GM23338 (cell line): ENCODE results near the gene HOXA9. TPM values are rescaled to one million over a fixed set of nuclear protein-coding genes. Genes with fewer than 3 reads are reported as not detected.
A peak's percentile ranks its signal among the peaks of the same experiment; 100 is the strongest.

Source experiments
- ATAC-seq: fragments of 200-7000 bp; cut with Tn5 transposase; 3 replicates; pipeline ENCODE4 v1.9.1; 2020
- DNase-seq: peaks from one replicate; pipeline ENCODE4 v3.0.0-alpha.2; 2015; ENCODE audit warnings: low spot score
- H2AFZ ChIP-seq: fragments of 200-600 bp; sonication (generic); 2 replicates; pipeline ENCODE4 v1.8.0; 2016; ENCODE audit warnings: antibody characterized with exemption, mild to moderate bottlenecking, moderate library complexity
- H3F3A ChIP-seq: fragments of 200-600 bp; sonication (generic); replicated peaks from 2 replicates; pipeline ENCODE4 v1.8.0; 2017; ENCODE audit warnings: antibody characterized with exemption, mixed run types, low read depth
- H3K27ac ChIP-seq: fragments of 200-600 bp; sonication (generic); 2 replicates; pipeline ENCODE4 v1.6.1; 2016; ENCODE audit warnings: low read depth
- H3K27me3 ChIP-seq: fragments of 200-600 bp; sonication (generic); 2 replicates; pipeline ENCODE4 v1.8.0; 2016; ENCODE audit warnings: mild to moderate bottlenecking, mixed run types, moderate library complexity; ENCODE audit not compliant: insufficient read depth
- H3K36me3 ChIP-seq: fragments of 200-600 bp; sonication (generic); 2 replicates; pipeline ENCODE4 v1.8.0; 2016; ENCODE audit warnings: mild to moderate bottlenecking; ENCODE audit not compliant: insufficient read depth
- H3K4me1 ChIP-seq: fragments of 200-600 bp; sonication (generic); 2 replicates; pipeline ENCODE4 v1.8.0; 2016; ENCODE audit warnings: mild to moderate bottlenecking, moderate library complexity; ENCODE audit not compliant: insufficient read depth
- H3K4me2 ChIP-seq: fragments of 200-600 bp; sonication (generic); 2 replicates; pipeline ENCODE4 v1.7.1; 2017; ENCODE audit warnings: mixed run types
- H3K4me3 ChIP-seq: fragments of 200-600 bp; sonication (generic); 2 replicates; pipeline ENCODE4 v1.6.1; 2016; ENCODE audit warnings: mixed run types
- H3K79me2 ChIP-seq: fragments of 200-600 bp; sonication (generic); replicated peaks from 2 replicates; pipeline ENCODE4 v1.8.0; 2017; ENCODE audit warnings: mild to moderate bottlenecking; ENCODE audit not compliant: insufficient read depth
- H3K9me2 ChIP-seq: fragments of 200-600 bp; sonication (generic); 2 replicates; pipeline ENCODE4 v1.8.0; 2017; ENCODE audit not compliant: insufficient read depth
- H4K20me1 ChIP-seq: fragments of 200-600 bp; sonication (generic); replicated peaks from 2 replicates; pipeline ENCODE4 v1.8.0; 2017; ENCODE audit warnings: mild to moderate bottlenecking; ENCODE audit not compliant: insufficient read depth
- H3K27ac Mint-ChIP-seq: 2 replicates; pipeline ENCODE4 v1.8.0; 2020; ENCODE audit warnings: inconsistent platforms, mild to moderate bottlenecking, moderate library complexity, mixed read lengths
- H3K27me3 Mint-ChIP-seq: 3 replicates; pipeline ENCODE4 v1.8.0; 2022; ENCODE audit warnings: low read depth, mild to moderate bottlenecking, moderate library complexity, mixed read lengths, inconsistent platforms; ENCODE audit not compliant: insufficient read depth, poor library complexity
- H3K36me3 Mint-ChIP-seq: 3 replicates; pipeline ENCODE4 v1.8.0; 2021; ENCODE audit warnings: low read depth, mild to moderate bottlenecking, inconsistent platforms, moderate library complexity, mixed read lengths
- H3K4me1 Mint-ChIP-seq: 3 replicates; pipeline ENCODE4 v1.8.0; 2020; ENCODE audit warnings: mild to moderate bottlenecking, inconsistent platforms, mixed read lengths
- H3K4me3 Mint-ChIP-seq: 3 replicates; pipeline ENCODE4 v1.8.0; 2021; ENCODE audit warnings: moderate library complexity, mild to moderate bottlenecking, inconsistent platforms, mixed read lengths
- H3K9me3 Mint-ChIP-seq: 3 replicates; pipeline ENCODE4 v1.8.0; 2020; ENCODE audit warnings: moderate library complexity, mild to moderate bottlenecking, inconsistent platforms, mixed read lengths
- CTCF ChIP-seq, 2 experiments: fragments of 200-600 bp in 1 of 2; sonication (generic) in 1 of 2; conservative IDR thresholded peaks; 2 replicates each; pipeline versions ENCODE4 v1.5.1 to v1.6.1; 2016 to 2017; ENCODE audit warnings: antibody characterized with exemption in 2 of 2, low read depth in 2 of 2, mild to moderate bottlenecking in 2 of 2, moderate library complexity in 1 of 2
- ETS1 ChIP-seq: IDR thresholded peaks from 2 replicates; pipeline ENCODE4 v1.6.1; 2016; ENCODE audit warnings: antibody characterized with exemption
- EZH2 ChIP-seq: fragments of 200-600 bp; sonication (generic); IDR thresholded peaks from one replicate; pipeline ENCODE4 v1.8.0; 2017; ENCODE audit warnings: antibody characterized with exemption, mild to moderate bottlenecking, low read depth; ENCODE audit not compliant: unreplicated experiment
- EZH2phosphoT487 ChIP-seq: fragments of 200-600 bp; sonication (generic); IDR thresholded peaks from one replicate; pipeline ENCODE4 v1.8.1; 2018; ENCODE audit warnings: antibody characterized with exemption; ENCODE audit not compliant: unreplicated experiment
- JUNB ChIP-seq: IDR thresholded peaks from one replicate; pipeline ENCODE4 v1.6.1; 2016; ENCODE audit warnings: antibody characterized with exemption; ENCODE audit not compliant: unreplicated experiment
- NANOG ChIP-seq: IDR thresholded peaks from 2 replicates; pipeline ENCODE4 v1.6.1; 2016; ENCODE audit warnings: antibody characterized with exemption, borderline replicate concordance
- POLR2AphosphoS5 ChIP-seq: IDR thresholded peaks from 2 replicates; pipeline ENCODE4 v1.6.1; 2016; ENCODE audit warnings: antibody characterized with exemption, low read depth
- STAT1 ChIP-seq: IDR thresholded peaks from one replicate; pipeline ENCODE4 v1.6.1; 2016; ENCODE audit warnings: antibody characterized with exemption; ENCODE audit not compliant: unreplicated experiment
- ZNF114 ChIP-seq: fragments of 250-450 bp; sonication (Bioruptor Pico); IDR thresholded peaks from 2 replicates; pipeline ENCODE4 v1.5.0; 2020; ENCODE audit warnings: mild to moderate bottlenecking, moderate library complexity
- ZNF331 ChIP-seq: fragments of 250-450 bp; sonication (Bioruptor Pico); IDR thresholded peaks from 2 replicates; pipeline ENCODE4 v1.5.0; 2020; ENCODE audit warnings: low read depth, mild to moderate bottlenecking, moderate library complexity
- ZNF462 ChIP-seq: fragments of 250-450 bp; sonication (Bioruptor Pico); IDR thresholded peaks from 2 replicates; pipeline ENCODE4 v1.5.0; 2020; ENCODE audit warnings: mild to moderate bottlenecking, moderate library complexity
- polyA plus RNA-seq: library from polyadenylated mRNA; unstranded; fragments of >200 nt; fragmentation: Nextera tagmentation; extraction: Ambion mirVana; gene quantifications from 2 replicates; pipeline ENCODE4 v1.2.1, GENCODE V29; 2016
- total RNA-seq: library from RNA; depleted of rRNA; stranded (reverse); fragments of >200 nt; shearing (Covaris generic); gene quantifications from 2 replicates; pipeline ENCODE4 v1.2.3, GENCODE V29; 2014

The HOXA9 gene
- total and polyA plus RNA-seq, 2 experiments from 2014 or later, result not detected

- peak overlapping the region; percentile 64 for H3K4me3 ChIP-seq
- no peaks in the 10 kb centered on the region; the same call in 1 of the 2 replicates for H3K36me3 ChIP-seq
- no peak overlapping the region for H3K27ac ChIP-seq
- H2AFZ ChIP-seq, result no peak overlapping the region
- Mint-ChIP-seq H3K9me3 (peaks cover 10% of the 10 kb centered on the region; the same call in 2 of the 3 replicates), H3K36me3 (no peaks in the 10 kb centered on the region; the same call in 2 of the 3 replicates), H3K27me3 (peaks cover 99% of the 10 kb centered on the region), H3K4me1 (peaks cover 12% of the 10 kb centered on the region), H3K4me3 (0 out of 3 replicates have a peak overlapping the region, but pooled peaks have one; percentile 24), H3K27ac (no peak overlapping the region)
- TF ChIP-seq NANOG, result no peak
- TF ChIP-seq EZH2, result peak; percentile 35
- TF ChIP-seq CTCF (conservative IDR thresholded peaks at IDR 0.05; ENCODE audit: low read depth in 2 of 2), result no peak
- peak; percentile 64 for TF ChIP-seq EZH2phosphoT487
- H3F3A ChIP-seq, result peaks cover 17% of the 10 kb centered on the region
- H3K79me2 ChIP-seq, result no peaks in the 10 kb centered on the region
- H3K4me1 ChIP-seq, result peaks cover 4% of the 10 kb centered on the region; the same call in 1 of the 2 replicates
- peak overlapping the region; percentile 82 for H3K4me2 ChIP-seq
- H3K27me3 ChIP-seq, result peaks cover 100% of the 10 kb centered on the region
- no peak for DNase-seq
- H4K20me1 ChIP-seq, result peaks cover 48% of the 10 kb centered on the region
- ATAC-seq, result no peak
- H3K9me2 ChIP-seq, result no peaks in the 10 kb centered on the region
Observed at GRCh38 chr7:27160145-27160545, 5.2 kb downstream of the HOXA9 start.

- H3K79me2 ChIP-seq, result no peaks in the 10 kb centered on the region
- no peaks in the 10 kb centered on the region; the same call in 1 of the 2 replicates for H3K36me3 ChIP-seq
- H3K9me3 Mint-ChIP-seq, result peaks cover 12% of the 10 kb centered on the region; the same call in 2 of the 3 replicates
- peak overlapping the region; percentile 25; the same call in 1 of the 3 replicates for H3K4me3 Mint-ChIP-seq
- DNase-seq (no peak), ATAC-seq (no peak)
- no peak overlapping the region for H3K27ac Mint-ChIP-seq
- H3K4me2 ChIP-seq, result no peak overlapping the region
- H4K20me1 ChIP-seq, result peaks cover 46% of the 10 kb centered on the region
- H2AFZ ChIP-seq, result no peak overlapping the region
- H3K27me3 Mint-ChIP-seq, result peaks cover 99% of the 10 kb centered on the region
- H3K9me2 ChIP-seq, result no peaks in the 10 kb centered on the region
- H3K27ac ChIP-seq, result no peak overlapping the region
- peaks cover 100% of the 10 kb centered on the region for H3K27me3 ChIP-seq
- H3F3A ChIP-seq, result peaks cover 17% of the 10 kb centered on the region
- H3K4me3 ChIP-seq, result no peak overlapping the region
- peaks cover 4% of the 10 kb centered on the region; the same call in 1 of the 2 replicates for H3K4me1 ChIP-seq
- TF ChIP-seq ETS1 (no peak), ZNF114 (CRISPR knock-in tag) (no peak), ZNF331 (CRISPR knock-in tag) (no peak), JUNB (no peak), STAT1 (no peak), POLR2AphosphoS5 (no peak), EZH2phosphoT487 (peak; percentile 5), EZH2 (peak; percentile 97), ZNF462 (CRISPR knock-in tag) (no peak)
- peaks cover 15% of the 10 kb centered on the region for H3K4me1 Mint-ChIP-seq
- no peaks in the 10 kb centered on the region; the same call in 2 of the 3 replicates for H3K36me3 Mint-ChIP-seq
Observed at GRCh38 chr7:27159266-27160144, 5.8 kb downstream of the HOXA9 start.
